T-helper 22 cell (primary cell): Measurements from ENCODE around the gene NR1H3.
A peak's percentile ranks its signal among the peaks of the same experiment; 100 is the strongest.
"Not testable (repeated sequence)": the region's sequence is repeated elsewhere in the genome, so short reads cannot be mapped to it uniquely, and the experiment has no call there.

ENCODE experiments used
- DNase-seq: peaks from one replicate; pipeline ENCODE4 v3.0.0-alpha.2; 2020; ENCODE audit warnings: low read depth

Gene NR1H3

DNA sequence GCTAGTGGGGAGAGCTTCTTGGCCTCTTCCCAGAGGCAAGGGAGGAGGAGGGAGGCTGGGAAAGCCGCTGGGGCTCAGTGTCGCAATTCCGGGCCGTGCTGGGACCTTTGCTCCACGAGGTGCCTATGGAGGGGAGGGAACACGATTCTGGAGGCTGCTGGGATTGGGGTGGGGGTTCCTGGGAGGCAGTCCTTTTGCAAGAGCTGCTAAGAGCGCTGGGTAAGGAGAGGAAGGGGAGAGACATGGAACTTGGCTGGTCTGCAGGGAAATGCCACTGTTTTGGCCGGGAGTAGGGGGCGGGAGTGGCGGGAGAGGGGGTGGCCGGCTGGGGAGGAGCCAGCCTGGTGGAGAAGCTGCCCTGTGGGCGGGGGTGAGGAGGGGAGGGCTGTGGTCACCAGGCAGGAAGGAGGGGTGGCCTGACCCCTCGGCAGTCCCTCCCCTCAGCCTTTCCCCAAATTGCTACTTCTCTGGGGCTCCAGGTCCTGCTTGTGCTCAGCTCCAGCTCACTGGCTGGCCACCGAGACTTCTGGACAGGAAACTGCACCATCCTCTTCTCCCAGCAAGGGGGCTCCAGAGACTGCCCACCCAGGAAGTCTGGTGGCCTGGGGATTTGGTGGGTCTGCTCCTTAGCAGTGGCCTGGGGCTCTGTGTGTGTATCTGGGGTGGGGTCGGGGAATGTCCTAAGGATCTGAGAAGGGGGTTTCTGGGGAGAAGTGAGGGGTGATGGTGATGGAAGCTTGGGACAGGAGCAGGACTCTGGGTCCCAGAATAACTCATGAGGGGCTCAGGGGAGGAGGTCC is at the start of gene NR1H3:
TSS of gene NR1H3 (plus strand) at position 480 of the 800 bp plus-strand sequence. CDS start 1,221 bp downstream, outside the sequence.
- no peak for DNase-seq

DNA sequence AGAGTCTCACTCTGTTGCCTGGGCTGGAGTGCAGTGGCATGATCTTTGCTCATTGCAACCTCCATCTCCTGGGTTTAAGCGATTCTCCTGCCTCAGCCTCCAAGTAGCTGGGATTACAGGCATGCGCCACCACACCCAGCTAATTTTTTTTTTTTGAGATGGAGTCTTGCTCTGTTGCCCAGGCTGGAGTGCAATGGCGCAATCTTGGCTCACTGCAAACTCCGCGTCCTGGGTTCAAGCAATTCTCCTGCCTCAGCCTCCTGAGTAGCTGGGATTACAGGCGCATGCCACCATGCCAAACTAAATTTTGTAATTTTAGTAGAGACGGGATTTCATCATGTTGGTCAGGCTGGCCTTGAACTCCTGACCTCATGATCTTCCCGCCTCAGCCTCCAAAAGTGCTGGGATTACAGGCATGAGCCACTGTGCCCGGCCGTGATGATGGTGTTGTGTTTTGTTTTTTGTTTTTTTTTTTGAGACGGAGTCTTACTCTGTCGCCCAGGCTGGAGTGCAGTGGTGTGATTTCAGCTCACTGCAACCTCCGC is 49.7 kb upstream of the NR1H3 start:
- DNase-seq = not testable (repeated sequence)

DNA sequence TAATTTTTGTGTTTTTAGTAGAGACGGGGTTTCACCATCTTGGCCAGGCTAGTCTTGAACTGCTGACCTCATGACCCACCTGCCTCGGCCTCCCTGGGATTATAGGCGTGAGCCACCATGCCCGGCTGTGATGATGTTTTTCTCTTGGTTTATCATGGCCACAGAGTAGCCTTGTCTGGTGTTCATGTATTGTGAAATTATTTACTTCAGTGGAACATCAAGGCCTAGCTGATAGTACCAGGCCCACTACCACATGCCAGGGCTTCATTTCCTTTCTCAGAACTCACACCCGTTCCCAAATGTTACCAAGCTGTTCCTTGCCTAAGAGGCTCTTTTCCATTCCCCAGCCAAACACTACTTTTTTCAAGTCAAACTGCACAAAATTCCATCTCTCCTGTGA is 49.2 kb upstream of the NR1H3 start:
- no peak for DNase-seq

DNA sequence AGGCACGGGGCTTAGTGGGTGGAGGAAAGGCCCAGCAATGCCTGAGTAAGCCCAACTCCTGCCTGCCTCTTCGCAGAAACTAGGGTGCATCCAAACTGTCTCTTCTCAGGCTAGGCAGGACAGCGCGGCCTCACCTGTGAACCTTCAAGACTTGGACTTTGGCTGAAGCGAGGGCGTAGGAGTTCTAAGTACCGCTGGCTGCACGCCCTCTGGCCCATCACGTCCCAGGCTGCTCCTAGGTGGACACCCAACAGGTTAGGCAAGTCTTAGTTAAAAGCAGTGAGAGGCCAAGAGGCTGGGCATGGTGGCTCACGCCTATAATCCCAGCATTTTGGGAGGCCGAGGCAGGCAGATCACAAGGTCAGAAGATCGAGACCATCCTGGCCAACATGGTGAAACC is 44.9 kb upstream of the NR1H3 start:
- no peak for DNase-seq

GRCh38 chr11:47213950-47214565 is 43.7 kb upstream of the NR1H3 start:
- DNase-seq = peak; percentile 78

DNA sequence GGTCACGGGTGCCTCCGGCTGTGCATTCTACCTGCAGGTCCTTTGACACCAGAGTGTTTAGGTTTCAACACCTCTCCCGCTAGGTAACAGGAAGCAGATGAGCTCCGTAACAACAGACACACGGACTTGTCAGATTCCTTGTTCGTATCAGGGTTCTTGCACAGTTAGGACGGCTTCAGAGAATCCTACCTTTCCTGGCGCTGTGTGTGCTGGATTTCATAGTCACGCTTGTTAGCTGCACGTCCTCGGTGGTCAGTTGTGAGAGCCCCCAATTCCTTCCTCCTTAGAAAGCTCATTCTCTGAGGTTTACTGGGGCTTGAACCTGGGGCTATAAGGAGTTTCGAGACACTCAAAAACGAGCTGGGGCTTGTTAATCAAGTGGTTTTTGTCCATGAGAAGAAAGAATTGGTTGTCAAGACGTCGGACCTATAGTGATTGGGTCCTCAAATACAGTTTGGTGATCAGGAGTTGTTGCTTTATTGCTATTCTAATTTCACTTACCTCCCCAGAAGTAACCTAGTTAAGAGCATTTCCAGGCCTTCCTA is 42.4 kb upstream of the NR1H3 start:
- no peak for DNase-seq

GRCh38 chr11:47216121-47216798 is 41.5 kb upstream of the NR1H3 start:
- peak; percentile 29 for DNase-seq

GRCh38 chr11:47220401-47220821 is 37.4 kb upstream of the NR1H3 start:
- no peak for DNase-seq

GRCh38 chr11:47222696-47223095 is 35.1 kb upstream of the NR1H3 start:
- DNase-seq = no peak

GRCh38 chr11:47225552-47226400 is 32.0 kb upstream of the NR1H3 start:
- DNase-seq = no peak

DNA sequence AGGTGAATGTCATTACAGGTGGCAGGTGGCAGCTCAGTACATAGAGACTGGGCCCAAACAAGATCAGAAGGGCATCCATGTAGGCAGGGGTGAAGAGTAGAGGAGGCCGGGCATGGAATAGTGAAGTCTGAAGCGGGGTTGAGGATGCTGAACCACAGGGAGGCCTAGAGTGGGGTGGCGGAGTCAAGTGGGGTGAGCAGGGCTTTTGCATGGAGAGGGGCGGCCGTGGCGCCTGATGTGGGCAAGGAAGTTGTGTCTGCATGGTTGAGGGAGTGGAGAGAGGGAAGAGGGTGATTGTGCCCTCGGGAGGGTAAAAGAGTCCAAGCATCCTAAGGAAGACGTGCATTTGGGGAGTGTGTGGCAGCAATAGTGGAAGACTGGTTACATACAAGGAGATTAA is 28.6 kb upstream of the NR1H3 start:
- DNase-seq = no peak

- no peak for DNase-seq
Measured at GRCh38 chr11:47233051-47233450, 24.7 kb upstream of the NR1H3 start.

DNA sequence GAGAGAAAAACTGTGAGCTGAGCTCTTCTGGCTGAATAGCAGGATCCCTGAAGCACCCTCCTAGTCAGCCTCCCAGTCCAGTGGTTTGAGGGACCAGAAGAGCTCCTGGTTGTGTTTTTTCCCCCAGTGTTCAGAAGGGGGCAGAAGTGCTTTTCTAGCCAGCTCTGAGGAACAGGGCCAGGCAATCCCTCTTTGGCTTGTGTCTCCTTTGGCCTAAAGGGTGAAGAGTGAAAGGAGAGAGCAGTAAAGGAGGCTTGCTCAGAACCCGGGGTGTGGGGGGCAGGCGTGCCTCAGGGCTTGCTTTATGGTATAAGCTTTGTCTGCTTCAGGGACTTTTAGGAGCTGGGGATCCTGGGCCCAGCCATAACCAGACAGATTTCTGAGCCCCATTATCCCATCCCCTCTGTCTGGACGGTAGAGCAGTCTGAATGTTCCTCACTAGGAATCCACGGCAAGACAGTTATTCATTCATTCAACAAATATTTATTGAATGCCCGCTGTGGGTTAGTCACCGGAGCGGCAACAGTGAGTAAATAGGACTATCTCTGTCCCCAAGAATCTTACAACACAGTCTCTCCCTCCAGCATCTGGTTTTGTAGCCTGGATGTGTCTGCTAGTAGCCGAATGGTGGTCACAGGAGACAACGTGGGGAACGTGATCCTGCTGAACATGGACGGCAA is 23.7 kb upstream of the NR1H3 start:
- no peak for DNase-seq

GRCh38 chr11:47234669-47235100 is 23.1 kb upstream of the NR1H3 start:
- peak; percentile 70 for DNase-seq

DNA sequence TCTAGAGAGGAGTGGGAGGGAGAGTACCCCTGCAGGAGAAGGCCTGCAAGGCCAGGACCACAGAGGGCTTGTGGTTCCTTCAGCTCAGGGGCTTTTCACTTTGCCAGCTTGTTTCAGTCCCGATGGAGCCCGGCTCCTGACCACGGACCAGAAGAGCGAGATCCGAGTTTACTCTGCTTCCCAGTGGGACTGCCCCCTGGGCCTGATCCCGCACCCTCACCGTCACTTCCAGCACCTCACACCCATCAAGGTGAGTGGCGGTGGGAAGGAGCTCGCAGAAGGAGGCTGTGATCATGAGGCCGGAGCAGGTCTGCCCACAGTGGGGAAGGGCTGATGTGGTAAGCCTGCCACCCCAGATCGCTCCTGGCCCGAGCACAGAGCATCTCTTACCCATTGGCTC is 22.6 kb upstream of the NR1H3 start:
- no peak for DNase-seq

GRCh38 chr11:47236482-47236881 is 21.3 kb upstream of the NR1H3 start:
- no peak for DNase-seq

DNA sequence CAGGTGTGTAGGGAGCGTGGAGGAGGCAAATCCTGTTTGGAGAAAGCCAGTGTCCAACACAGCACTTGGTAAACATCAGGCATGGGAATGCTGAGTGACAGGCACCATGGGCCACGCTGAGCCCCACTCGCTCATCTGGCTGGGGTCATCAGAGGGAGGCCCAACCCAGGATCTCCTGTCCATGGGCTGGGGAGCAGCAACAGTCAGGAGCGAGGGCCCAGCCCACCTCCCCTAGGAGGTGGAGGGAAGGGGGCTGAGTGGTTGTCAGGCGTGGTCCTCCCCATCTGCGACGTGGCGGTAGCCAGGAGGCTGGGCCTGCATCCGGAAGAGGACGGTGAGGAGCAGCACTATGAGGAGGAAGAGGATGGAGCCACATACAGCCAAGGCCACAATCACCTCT is 17.9 kb upstream of the NR1H3 start:
- DNase-seq = no peak

- no peak for DNase-seq
Measured at GRCh38 chr11:47241841-47242301, 15.9 kb upstream of the NR1H3 start.

GRCh38 chr11:47242596-47243192 is 15.1 kb upstream of the NR1H3 start:
- no peak for DNase-seq

DNA sequence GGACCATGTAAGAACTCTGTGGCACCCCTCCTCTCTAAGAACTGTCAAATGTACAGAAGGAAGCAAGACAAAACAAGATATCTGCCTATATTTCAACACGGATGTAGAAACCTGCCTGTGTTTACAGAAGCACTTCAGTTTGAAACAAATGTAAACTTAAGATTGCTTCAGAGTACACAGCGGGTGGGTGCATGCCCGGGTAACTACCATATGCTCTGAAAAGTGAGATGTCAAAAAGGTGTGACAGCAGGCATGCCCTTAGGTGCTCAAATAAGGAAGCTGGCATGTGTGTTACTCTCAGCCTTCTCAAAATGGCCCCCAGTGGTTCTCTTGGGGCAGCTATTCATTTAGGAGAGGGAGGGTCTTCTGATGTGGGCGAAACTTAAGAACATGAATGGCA is 14.3 kb upstream of the NR1H3 start:
- no peak for DNase-seq
